Mesodermal cell (in vitro differentiated cells): Measurements from ENCODE around the gene ANXA8L1. TPM values are rescaled to one million over a fixed set of nuclear protein-coding genes. Genes with fewer than 3 reads are reported as not detected.
"Not testable (repeated sequence)": the region's sequence is repeated elsewhere in the genome, so short reads cannot be mapped to it uniquely, and the experiment has no call there.

Experiments
- H3K27ac ChIP-seq: 2 replicates; pipeline ENCODE4 v1.7.0; 2013; ENCODE audit warnings: mild to moderate bottlenecking, low read depth, low read length, moderate library complexity; ENCODE audit not compliant: severe bottlenecking
- H3K36me3 ChIP-seq: 2 replicates; pipeline ENCODE4 v1.7.1; 2013; ENCODE audit warnings: mild to moderate bottlenecking, low read length, moderate library complexity; ENCODE audit not compliant: control insufficient read depth, insufficient read depth
- H3K4me1 ChIP-seq: one replicate; pipeline ENCODE4 v1.7.1; 2013; ENCODE audit warnings: mild to moderate bottlenecking, low read length; ENCODE audit not compliant: insufficient read depth, control insufficient read depth, poor library complexity, severe bottlenecking
- H3K4me3 ChIP-seq: 2 replicates; pipeline ENCODE4 v1.7.0; 2013; ENCODE audit warnings: low read length, control low read depth, mild to moderate bottlenecking; ENCODE audit not compliant: insufficient read depth, poor library complexity, severe bottlenecking; ENCODE audit errors: extremely low read depth
- H3K9me3 ChIP-seq: 2 replicates; pipeline ENCODE4 v1.7.1; 2013; ENCODE audit warnings: mild to moderate bottlenecking, low read length, moderate library complexity; ENCODE audit not compliant: control insufficient read depth
- WGBS, 2 experiments: methylation state at CpG; one replicate each; pipeline ENCODE4 v1.1.5; 2013; ENCODE audit warnings: missing lambda C conversion rate in 2 of 2; ENCODE audit not compliant: insufficient coverage in 2 of 2; 5-methylcytosine and 5-hydroxymethylcytosine counted together
- polyA plus RNA-seq, 2 experiments: library from polyadenylated mRNA; stranded (reverse); fragments of 50-300 nt; gene quantifications; one replicate each; pipeline ENCODE4 v1.2.3, GENCODE V29; 2013

Gene ANXA8L1, protein sequence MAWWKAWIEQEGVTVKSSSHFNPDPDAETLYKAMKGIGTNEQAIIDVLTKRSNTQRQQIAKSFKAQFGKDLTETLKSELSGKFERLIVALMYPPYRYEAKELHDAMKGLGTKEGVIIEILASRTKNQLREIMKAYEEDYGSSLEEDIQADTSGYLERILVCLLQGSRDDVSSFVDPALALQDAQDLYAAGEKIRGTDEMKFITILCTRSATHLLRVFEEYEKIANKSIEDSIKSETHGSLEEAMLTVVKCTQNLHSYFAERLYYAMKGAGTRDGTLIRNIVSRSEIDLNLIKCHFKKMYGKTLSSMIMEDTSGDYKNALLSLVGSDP
- 2.2 TPM for polyA plus RNA-seq (2013, experiment 1 of 2)
- 4.2 TPM for polyA plus RNA-seq (2013, experiment 2 of 2)

DNA sequence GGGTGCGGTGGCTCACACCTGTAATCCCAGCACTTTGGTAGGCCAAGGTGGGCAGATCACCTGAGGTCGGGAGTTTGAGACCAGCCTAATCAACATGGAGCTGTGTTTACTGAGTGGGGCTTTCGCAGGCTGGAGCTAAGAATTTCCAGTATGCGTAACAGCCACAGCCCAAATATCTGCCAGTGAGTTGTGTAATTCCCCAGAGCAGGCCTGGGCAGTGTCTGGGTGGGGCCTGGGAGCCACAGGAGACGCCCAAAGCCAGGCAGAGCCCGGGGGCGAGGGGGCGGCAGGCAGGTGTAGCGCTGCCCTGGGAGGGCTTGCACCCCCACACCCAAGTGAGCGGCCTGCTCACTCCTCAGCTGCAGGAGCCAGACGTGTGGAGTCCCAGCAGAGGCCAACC lies at the start of gene ANXA8L1:
Gene ANXA8L1, plus strand, starts transcription at position 371 of the 400 bp plus-strand sequence. CDS start 76 bp downstream, outside the sequence.
- 100% methylated on average over 4 of the region's 11 CpGs; no CpG with 5 or more reads in 1 of the 2 experiments for WGBS, 2 experiments
- not testable (repeated sequence) for H3K36me3 ChIP-seq, H3K4me3 ChIP-seq, H3K9me3 ChIP-seq, H3K4me1 ChIP-seq, H3K27ac ChIP-seq

DNA sequence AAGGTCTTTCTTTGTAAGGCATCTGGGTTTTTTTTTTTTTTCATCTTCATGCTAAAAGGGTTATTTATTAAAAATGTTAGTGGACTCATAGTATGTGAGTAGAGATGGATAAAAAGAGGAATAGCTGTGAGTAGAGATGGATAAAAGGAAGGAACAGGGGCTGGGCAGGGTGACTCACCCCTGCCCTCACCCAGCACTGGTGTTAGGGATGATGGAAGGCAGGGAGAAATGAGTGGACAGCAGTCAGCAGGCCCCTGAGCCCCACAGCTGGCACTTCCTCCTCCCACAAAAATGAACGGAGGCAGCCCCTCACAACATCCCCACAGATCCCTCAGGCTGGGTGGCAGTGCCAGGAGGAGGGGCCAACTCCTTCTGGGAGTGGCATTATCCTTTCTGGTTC lies 49.5 kb upstream of the ANXA8L1 start:
- H3K4me3 ChIP-seq: no peak overlapping the region
- no CpG with 5 or more reads among the region's 1 CpG for WGBS, 2 experiments
- no peak overlapping the region for H3K27ac ChIP-seq

DNA sequence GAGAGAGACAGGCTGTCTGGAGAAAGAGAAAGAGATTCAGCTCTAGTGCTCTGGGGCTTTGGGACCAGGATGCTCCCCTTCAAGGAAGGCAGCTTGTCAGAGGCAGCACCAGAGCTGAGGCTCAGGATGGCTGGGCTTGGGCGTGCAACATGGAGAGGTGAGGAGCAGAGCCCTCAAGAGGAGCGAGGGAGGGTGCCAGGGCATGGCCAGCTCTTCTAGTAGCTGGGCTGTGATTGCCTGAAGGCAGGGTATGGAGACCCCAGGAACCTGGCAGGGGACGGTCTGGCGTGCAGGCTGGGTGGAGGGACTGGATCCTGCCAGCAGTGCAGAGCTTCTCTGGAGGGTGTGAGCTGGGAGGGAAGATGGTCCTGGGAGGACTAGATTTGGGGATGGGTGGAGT lies 48.6 kb upstream of the ANXA8L1 start:
- H3K27ac ChIP-seq: no peak overlapping the region
- no peaks in the 10 kb centered on the region for H3K36me3 ChIP-seq
- no peak overlapping the region for H3K4me3 ChIP-seq
- 90 to 96% methylated on average over 4 of the region's 4 CpGs for WGBS, 2 experiments
- peaks cover 2% of the 10 kb centered on the region for H3K4me1 ChIP-seq
- no peaks in the 10 kb centered on the region for H3K9me3 ChIP-seq

More for the DNA sequence above, 49.5 kb upstream of the ANXA8L1 start:
- no peaks in the 10 kb centered on the region for H3K9me3 ChIP-seq
- no peaks in the 10 kb centered on the region for H3K36me3 ChIP-seq
- peaks cover 2% of the 10 kb centered on the region for H3K4me1 ChIP-seq

DNA sequence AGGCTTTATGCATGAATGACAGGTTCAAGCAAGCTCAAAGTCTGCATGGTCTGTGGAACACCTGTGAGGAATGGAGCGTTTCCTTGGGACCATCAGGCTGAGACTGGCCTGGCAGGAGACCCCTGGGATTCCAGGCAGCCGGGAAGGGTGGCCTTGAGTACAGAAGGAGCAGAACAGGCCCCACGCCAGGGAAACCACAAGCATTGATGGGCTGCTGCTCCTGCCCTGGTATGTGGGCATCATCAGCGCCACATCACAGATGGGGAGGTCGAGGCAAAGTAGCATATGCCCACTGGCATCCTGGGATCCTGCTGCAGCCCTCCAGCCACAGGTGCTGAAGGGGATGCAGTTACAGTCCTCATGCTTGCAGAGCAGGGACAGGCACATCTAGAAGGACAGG lies 47.9 kb upstream of the ANXA8L1 start:
- Histone ChIP-seq H3K4me1 (peaks cover 2% of the 10 kb centered on the region), H3K36me3 (no peaks in the 10 kb centered on the region), H3K4me3 (no peak overlapping the region), H3K9me3 (no peaks in the 10 kb centered on the region), H3K27ac (no peak overlapping the region)
- WGBS, 2 experiments: 91 to 96% methylated on average over 4 to 5 of the region's 5 CpGs

DNA sequence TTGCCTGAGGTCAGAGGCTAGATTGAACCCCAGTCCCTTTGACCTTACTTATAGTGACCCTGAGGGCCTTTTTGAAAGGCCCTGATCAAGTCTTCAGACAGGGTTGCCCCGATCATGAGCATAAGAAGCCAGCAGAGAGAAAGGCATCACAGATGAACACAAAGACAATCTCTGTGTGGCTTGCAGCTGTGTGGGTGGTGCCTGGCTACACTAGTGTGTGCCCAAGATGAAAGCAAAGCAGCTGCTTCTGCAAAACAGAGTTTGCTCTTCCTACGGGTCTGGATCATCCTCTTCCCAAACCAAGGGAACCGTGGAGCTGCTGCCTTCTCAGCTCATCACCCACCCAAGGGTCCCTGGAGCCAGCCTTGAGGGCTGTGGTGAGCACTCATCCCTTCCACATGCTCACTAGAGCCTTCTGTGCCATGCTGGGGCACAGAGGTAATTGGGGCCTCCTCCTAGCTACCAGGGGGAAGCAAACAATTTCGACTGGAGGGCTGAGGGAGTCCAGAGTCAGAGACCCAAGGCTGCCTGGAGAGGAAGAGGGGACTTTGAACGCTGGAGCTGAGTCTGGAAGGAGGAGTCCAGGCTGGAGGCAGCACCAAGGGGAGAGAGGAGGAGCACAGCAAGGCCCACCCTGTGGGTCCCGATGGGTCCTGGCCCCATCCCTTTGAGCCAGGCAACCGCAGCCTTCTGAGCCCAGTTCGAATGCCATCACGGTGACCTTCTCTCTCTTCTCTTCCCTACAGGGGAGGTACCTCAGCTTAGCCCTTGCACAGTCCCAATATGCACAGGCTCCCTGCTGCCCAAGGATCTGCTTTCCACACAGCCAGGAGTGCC lies 46.5 kb upstream of the ANXA8L1 start:
- no peak overlapping the region for H3K4me3 ChIP-seq
- H3K36me3 ChIP-seq: no peaks in the 10 kb centered on the region
- no peak overlapping the region for H3K27ac ChIP-seq
- H3K4me1 ChIP-seq: peaks cover 2% of the 10 kb centered on the region
- WGBS, 2 experiments: 78 to 81% methylated on average over 8 to 9 of the region's 9 CpGs
- H3K9me3 ChIP-seq: no peaks in the 10 kb centered on the region

DNA sequence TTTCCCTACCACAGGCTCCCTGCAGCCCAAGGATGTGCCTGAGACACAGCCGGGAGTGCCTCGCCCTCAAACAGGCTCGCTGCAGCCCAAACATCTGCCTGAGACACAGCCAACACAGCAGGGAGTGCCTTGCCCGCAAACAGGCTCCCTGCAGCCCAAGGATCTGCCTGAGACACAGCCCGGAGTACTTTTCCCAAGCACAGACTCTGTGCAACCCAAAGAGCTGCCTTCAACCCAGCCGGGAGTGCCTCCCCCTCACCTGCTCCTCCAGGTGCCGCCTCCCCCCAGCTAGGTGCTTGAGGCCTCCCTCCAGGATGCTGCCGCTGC lies 45.9 kb upstream of the ANXA8L1 start:
- H3K27ac ChIP-seq: no peak overlapping the region
- H3K9me3 ChIP-seq: no peaks in the 10 kb centered on the region
- H3K36me3 ChIP-seq: no peaks in the 10 kb centered on the region
- 41 to 64% methylated on average over 4 to 7 of the region's 8 CpGs for WGBS, 2 experiments
- no peak overlapping the region for H3K4me3 ChIP-seq
- peaks cover 2% of the 10 kb centered on the region for H3K4me1 ChIP-seq

DNA sequence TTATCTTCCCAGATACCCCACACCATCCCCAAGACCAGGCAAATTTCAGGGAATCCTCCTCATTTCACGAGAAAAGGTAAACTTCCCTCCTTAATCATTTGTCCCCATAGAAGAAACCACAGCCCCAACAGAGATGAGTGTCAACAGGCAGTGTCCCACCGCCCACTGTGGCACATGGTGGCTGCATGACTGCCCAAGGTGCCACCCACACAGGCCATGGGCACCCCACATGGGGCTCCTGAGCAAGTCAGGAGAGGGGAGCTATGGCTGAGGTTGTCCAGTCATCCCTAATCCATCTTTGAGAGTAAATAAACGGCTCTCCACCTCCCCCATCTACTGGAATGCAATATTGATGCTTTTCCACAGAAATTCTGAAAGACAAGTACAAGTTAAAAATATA lies 44.7 kb upstream of the ANXA8L1 start:
- 72 to 100% methylated on average over 1 to 2 of the region's 3 CpGs for WGBS, 2 experiments

DNA sequence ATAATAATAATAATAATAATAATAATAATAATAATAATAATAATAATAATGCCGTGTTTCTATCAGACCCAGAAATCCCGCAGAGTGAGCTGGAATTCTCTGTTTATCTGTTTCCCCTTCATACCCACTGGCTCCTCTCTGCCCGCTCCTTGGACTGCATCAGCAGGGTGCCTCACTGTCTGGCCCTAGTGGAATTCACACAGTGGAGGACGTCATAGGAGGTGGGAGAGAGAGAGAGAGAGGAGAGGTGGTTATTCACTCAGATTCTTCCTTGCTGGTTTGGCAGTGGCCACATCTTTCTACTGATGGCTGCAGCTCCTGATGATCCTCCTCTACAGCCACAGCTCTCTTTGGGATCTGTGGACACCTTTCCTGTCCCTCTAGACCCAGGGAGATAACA lies 10.1 kb upstream of the ANXA8L1 start:
- no CpG with 5 or more reads among the region's 4 CpGs for WGBS, 2 experiments
- H3K9me3 ChIP-seq, H3K4me3 ChIP-seq: not testable (repeated sequence)

More for the DNA sequence above, 44.7 kb upstream of the ANXA8L1 start:
- Histone ChIP-seq H3K9me3 (no peaks in the 10 kb centered on the region), H3K27ac (no peak overlapping the region), H3K4me3 (no peak overlapping the region), H3K36me3 (no peaks in the 10 kb centered on the region), H3K4me1 (peaks cover 2% of the 10 kb centered on the region)

DNA sequence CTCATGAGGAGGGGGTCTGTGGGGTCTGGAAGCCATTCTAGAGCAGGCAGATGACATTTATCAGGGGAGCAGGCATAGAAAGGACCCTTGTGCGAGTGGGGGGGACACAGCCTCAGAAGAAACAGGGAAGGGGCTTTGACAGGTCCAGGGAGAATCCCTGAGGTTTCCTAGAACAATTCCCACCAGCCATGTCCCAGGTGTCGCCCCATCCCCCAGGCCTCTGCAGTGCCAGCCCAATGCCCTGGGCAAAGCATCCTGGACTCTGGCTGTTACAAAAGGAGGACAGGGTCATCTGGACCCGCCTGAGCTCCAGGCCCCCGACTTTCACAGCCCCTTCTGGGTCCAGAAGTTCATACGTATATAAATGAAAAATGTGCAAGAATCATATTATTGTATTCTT lies 8.4 kb upstream of the ANXA8L1 start:
- WGBS, 2 experiments: 71% methylated on average over 1 of the region's 5 CpGs; no CpG with 5 or more reads in 1 of the 2 experiments

More for the DNA sequence above, 10.1 kb upstream of the ANXA8L1 start:
- not testable (repeated sequence) for H3K36me3 ChIP-seq, H3K27ac ChIP-seq, H3K4me1 ChIP-seq

DNA sequence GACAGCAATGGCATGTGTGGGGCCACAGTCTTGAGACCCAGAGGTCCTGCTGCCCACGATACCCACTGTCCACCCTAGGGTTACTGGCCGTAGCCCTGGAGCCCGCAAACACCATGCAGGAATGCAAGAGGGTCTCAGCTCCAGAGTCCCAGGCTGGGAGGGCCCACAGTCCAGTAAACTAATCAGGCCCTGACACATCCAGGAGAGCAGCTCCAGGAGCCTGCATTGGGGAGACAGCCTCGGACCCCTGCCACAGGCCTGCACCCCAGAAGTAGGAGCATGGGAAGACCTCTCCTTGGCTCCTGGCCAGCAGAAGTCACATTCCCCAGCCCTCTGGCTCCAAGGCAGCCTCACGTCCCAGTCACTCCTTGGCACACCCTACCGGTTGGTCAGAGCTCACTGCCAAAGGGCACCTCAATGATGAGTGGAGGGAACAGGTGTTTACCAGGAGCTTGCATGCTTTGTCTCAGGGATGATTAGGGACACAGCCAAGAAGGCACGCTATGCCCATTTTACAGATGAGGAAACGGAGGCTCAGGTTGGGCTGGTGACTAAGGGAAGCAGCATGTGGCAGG lies 7.8 kb upstream of the ANXA8L1 start:
- H3K36me3 ChIP-seq, H3K4me1 ChIP-seq, H3K27ac ChIP-seq, H3K9me3 ChIP-seq, H3K4me3 ChIP-seq: not testable (repeated sequence)
- 91 to 92% methylated on average over 2 of the region's 8 CpGs for WGBS, 2 experiments

More for the DNA sequence above, 8.4 kb upstream of the ANXA8L1 start:
- not testable (repeated sequence) for H3K9me3 ChIP-seq, H3K4me3 ChIP-seq, H3K36me3 ChIP-seq, H3K27ac ChIP-seq, H3K4me1 ChIP-seq
